Measurements from ENCODE around the gene RAB3GAP2. TPM values are rescaled to one million over a fixed set of nuclear protein-coding genes. Genes with fewer than 3 reads are reported as not detected.
"Not testable (repeated sequence)": the region's sequence is repeated elsewhere in the genome, so short reads cannot be mapped to it uniquely, and the experiment has no call there.

Gene RAB3GAP2
- total RNA-seq, 1 donor: 26.7 TPM

DNA sequence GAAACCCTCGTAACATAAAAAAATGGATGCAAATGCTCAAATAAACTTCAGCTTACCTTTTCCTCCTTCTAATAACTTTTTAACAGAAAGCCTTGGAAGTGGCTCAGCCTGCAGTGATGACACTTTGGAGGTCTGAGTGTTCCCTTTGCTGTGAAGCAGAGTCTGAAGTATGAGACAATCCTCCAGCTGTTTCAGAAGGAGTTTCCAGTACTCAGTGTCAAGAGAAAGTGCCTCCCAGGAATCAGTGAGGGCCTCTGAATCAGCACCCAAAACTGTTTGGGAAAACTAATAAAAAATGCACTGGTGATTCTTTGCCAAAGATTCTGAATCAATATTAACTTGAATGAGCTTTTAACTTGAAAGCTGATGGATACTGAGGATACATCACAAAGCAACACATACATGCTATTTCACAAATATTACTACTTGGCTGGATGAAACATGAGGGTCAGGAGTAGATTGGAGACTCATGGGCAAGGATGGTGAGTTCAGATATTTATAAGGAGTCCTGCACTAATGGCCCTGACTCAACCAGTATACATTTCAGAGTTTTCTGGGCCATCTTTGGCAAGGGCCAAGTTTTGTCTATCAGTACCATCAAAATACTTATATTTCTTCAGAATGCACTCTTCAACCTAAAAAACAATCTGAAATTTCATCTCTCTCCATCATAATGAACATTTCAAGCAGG, 101.3 kb downstream of the RAB3GAP2 start:
- no peaks in the 10 kb centered on the region for H3K4me1 ChIP-seq (ENCODE audit: insufficient read depth, low read length)
- H3K9me3 ChIP-seq (ENCODE audit: low read depth, low read length): no peaks in the 10 kb centered on the region
- no peaks in the 10 kb centered on the region for H3K27me3 ChIP-seq (ENCODE audit: insufficient read depth, low read length)
- no peak overlapping the region for H3K4me3 ChIP-seq (ENCODE audit: low read length)

DNA sequence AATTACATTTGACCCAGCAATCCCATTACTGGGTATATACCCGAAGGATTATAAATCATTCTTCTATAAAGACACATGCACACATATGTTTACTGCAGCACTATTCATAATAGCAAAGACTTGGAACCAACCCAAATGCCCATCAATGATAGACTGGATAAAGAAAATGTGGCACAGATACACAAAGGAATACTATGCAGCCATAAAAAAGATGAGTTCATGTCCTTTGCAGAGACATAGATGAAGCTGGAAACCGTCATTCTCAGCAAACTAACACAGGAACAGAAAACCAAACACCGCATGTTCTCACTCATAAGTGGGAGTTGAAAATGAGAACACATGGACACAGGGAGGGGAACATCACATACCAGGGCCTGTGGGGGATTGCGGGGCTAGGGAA, 102.4 kb downstream of the RAB3GAP2 start:
- H3K4me3 ChIP-seq (ENCODE audit: low read length); H3K27me3 ChIP-seq (ENCODE audit: insufficient read depth, low read length); H3K9me3 ChIP-seq (ENCODE audit: low read depth, low read length); H3K4me1 ChIP-seq (ENCODE audit: insufficient read depth, low read length): not testable (repeated sequence)

DNA sequence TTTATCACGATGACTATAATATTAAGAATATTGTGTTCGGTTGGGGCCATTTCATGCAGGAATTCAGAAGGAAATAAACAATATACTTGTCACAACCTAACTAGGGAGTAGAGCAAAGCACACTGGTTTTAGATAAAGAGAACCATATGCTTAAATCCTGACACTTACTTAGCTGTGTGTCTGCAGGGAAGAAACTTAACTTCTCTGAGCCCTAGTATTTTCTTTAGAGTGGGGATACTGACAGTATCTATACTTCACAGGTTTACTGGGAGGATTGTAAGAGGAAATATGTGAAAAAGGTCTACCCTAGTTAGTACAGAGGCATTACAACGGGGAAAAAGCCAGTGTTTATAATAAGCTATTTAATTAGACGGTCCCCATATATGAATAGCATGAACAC, 105.4 kb downstream of the RAB3GAP2 start:
- Histone ChIP-seq H3K4me1 (ENCODE audit: insufficient read depth, low read length) (no peaks in the 10 kb centered on the region), H3K27me3 (ENCODE audit: insufficient read depth, low read length) (no peaks in the 10 kb centered on the region), H3K9me3 (ENCODE audit: low read depth, low read length) (no peaks in the 10 kb centered on the region), H3K4me3 (ENCODE audit: low read length) (no peak overlapping the region)

DNA sequence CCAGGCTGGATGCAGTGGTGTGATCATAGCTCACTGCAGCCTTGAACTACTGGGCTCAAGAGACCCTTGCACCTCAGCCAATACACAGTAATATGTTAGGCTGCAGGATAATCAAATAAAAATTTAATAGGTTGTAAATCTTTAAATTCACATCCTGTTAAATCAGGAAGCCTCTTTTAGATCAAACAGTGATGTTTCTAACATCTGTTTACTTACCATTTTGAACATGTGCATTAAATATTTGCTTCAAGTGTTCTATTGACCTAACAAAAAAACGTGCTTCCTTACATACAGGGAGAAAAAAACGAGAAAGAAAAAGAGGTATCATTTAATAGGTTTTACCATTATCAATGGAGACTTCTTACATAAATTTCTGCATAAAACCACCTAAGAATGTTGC, 107.7 kb downstream of the RAB3GAP2 start:
- no peaks in the 10 kb centered on the region for H3K4me1 ChIP-seq (ENCODE audit: insufficient read depth, low read length)
- no peak overlapping the region for H3K4me3 ChIP-seq (ENCODE audit: low read length)
- H3K9me3 ChIP-seq (ENCODE audit: low read depth, low read length): no peaks in the 10 kb centered on the region
- no peaks in the 10 kb centered on the region for H3K27me3 ChIP-seq (ENCODE audit: insufficient read depth, low read length)

DNA sequence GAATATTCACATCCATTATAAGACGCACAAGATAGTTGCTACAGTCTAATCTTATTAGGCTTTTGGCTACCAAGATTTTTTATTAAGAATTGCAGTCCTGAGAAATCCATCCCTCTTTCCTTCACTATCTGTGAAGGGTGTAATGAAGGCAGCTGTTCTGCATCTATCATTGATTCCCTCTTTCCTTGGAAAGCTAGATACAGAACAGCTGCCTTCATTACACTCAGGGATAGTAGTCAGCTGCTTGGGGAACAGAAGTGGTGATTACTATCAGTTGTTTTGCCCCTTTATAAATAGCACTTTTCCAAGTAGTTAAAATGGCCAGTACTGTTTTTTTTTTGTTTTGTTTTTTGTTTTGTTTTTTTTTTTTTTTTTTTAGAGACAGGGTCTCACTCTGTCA, 108.1 kb downstream of the RAB3GAP2 start:
- Histone ChIP-seq H3K27me3 (ENCODE audit: insufficient read depth, low read length) (no peaks in the 10 kb centered on the region), H3K4me1 (ENCODE audit: insufficient read depth, low read length) (no peaks in the 10 kb centered on the region), H3K4me3 (ENCODE audit: low read length) (no peak overlapping the region), H3K9me3 (ENCODE audit: low read depth, low read length) (no peaks in the 10 kb centered on the region)

DNA sequence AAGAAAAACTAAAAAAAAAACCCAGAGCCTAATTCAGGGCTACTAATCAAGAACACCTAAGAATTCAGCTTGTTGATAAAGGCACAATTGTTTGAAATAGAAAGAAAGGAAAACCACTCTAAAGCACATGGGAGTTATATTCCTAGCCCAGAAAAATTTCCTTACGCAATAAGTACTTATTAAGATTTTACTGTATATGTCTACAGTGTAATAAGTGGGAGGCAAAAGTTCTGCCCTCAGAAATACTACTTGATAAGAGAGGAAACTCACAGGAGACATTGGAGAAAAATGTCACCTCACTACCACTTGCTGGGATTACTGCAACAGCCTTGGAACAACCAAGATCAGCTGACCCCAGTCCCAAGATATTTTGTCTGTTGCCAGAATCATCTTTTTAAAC, 112.2 kb downstream of the RAB3GAP2 start:
- Histone ChIP-seq H3K9me3 (ENCODE audit: low read depth, low read length) (no peaks in the 10 kb centered on the region), H3K4me1 (ENCODE audit: insufficient read depth, low read length) (peaks cover 4% of the 10 kb centered on the region), H3K4me3 (ENCODE audit: low read length) (no peak overlapping the region), H3K27me3 (ENCODE audit: insufficient read depth, low read length) (no peaks in the 10 kb centered on the region)

DNA sequence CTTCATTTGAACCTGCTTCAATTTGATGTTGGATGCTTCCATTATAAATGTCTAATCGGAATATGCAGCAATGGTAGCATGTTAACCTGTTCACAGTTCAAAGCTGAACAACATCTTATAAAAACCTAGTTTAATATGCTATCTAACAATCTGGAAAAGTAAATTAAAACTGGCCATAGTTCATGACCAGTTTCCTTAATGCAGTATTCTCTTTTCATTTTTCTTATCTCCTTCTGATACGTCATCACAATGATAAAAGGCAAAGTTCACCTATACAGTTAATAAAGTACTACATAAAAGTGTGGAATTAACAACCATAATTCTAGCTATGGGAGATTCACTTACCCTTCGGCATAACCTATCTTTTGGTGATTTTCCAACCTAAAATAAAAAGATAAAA, 113.2 kb downstream of the RAB3GAP2 start:
- H3K4me3 ChIP-seq (ENCODE audit: low read length): no peak overlapping the region
- H3K9me3 ChIP-seq (ENCODE audit: low read depth, low read length): no peaks in the 10 kb centered on the region
- H3K4me1 ChIP-seq (ENCODE audit: insufficient read depth, low read length): peaks cover 4% of the 10 kb centered on the region
- no peaks in the 10 kb centered on the region for H3K27me3 ChIP-seq (ENCODE audit: insufficient read depth, low read length)

DNA sequence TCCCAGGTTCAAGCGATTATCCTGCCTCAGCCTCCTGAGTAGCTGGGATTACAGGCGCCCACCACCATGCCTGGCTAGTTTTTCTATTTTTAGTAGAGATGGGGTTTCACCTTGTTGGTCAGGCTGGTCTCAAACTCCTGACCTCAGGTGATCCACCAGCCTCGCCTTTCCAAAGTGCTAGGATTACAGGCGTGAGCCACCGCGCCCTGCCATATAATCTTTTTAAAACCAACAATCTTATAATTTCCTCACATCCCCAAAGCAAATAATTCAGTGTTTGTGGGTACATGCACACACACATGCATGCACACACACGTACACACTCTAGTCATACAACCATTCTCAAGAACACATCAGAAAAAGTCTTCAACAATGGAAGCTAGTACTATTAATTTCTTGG, 113.7 kb downstream of the RAB3GAP2 start:
- H3K9me3 ChIP-seq (ENCODE audit: low read depth, low read length); H3K27me3 ChIP-seq (ENCODE audit: insufficient read depth, low read length); H3K4me1 ChIP-seq (ENCODE audit: insufficient read depth, low read length); H3K4me3 ChIP-seq (ENCODE audit: low read length): not testable (repeated sequence)

DNA sequence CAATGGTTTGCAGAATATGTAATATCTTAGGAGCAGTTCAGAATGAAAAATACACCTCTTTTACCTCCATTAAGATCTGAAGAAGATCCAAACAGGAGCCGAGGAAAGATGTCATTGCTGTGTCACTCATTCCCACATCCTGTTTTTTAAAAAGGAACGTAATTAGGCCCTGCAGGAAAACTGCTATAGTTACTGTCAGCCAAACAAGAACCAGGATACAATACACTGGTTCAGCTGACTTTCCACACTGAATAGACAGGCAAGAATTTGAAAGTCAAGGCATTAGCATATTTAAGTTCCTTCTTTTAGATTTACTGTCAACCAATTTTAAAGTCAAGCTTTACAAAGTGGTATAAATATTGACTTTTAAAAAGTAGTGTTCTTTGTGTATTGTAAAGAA, 114.5 kb downstream of the RAB3GAP2 start:
- Histone ChIP-seq H3K4me3 (ENCODE audit: low read length) (no peak overlapping the region), H3K4me1 (ENCODE audit: insufficient read depth, low read length) (peaks cover 4% of the 10 kb centered on the region), H3K27me3 (ENCODE audit: insufficient read depth, low read length) (no peaks in the 10 kb centered on the region), H3K9me3 (ENCODE audit: low read depth, low read length) (no peaks in the 10 kb centered on the region)

DNA sequence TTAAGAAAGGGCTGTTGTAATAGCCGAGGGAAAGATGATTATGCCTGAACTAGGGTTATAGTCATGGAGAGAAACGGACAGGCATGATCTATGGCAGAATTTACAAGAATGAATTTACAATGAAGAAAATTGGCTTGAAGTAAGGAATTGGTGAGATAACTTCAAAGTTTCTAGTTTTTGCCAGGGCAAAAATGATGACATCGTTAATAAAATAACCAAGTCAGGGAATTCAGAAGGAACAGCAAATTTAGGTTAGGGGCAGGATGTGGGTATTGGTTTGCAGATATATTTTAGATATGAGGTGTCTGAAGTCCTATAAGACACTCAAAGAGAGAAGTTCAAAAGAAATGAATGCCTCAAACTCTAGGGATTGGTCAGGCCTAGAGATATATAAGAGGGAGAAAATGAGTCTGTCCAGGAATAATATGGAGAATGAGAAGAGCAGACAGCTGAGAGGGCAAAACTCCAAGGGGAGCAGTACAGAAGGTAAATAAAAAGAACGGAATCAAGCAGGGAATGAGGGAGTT, 115.6 kb downstream of the RAB3GAP2 start:
- no peak overlapping the region for H3K4me3 ChIP-seq (ENCODE audit: low read length)
- H3K9me3 ChIP-seq (ENCODE audit: low read depth, low read length): no peaks in the 10 kb centered on the region
- no peaks in the 10 kb centered on the region for H3K27me3 ChIP-seq (ENCODE audit: insufficient read depth, low read length)
- H3K4me1 ChIP-seq (ENCODE audit: insufficient read depth, low read length): peaks cover 4% of the 10 kb centered on the region

DNA sequence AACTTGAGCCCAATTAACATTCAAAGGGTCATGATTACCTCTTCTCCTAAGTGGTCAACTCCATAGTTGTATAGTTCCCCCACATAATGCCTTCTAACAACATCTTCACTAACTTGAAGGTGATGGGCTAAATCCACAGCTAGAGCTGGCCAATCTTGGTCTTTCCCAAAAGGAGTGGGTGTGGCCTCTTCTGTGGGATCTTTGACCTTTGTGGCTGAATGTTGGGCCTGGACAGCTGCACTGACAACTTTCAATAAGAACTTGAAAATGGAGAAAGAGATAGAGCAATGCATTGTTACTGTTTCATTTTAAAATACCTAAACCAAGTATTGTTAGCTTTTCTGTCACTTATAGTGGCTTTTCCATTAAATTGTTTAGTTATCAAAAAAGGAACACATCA, 119.1 kb downstream of the RAB3GAP2 start:
- no peak overlapping the region for H3K4me3 ChIP-seq (ENCODE audit: low read length)
- H3K4me1 ChIP-seq (ENCODE audit: insufficient read depth, low read length): peaks cover 4% of the 10 kb centered on the region
- H3K9me3 ChIP-seq (ENCODE audit: low read depth, low read length): no peaks in the 10 kb centered on the region
- H3K27me3 ChIP-seq (ENCODE audit: insufficient read depth, low read length): no peaks in the 10 kb centered on the region

DNA sequence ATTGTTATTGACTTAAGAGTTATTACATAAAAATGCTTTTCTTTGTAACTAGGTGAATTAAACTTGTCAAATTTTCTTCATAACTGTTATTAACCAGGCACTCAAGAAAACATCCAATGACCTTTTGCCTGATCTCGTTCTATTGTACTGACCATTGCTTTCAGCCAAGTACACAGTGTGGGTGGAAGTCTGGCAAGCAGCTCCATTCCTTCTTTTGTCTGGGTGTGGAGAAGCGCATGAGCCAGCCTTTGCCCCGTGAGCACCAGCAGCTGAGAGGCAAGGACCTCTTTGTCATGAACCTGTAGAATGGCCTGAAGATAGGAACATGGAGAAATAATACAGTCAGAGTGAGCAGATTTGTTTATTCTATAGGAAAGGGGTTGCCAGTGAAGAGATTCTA, 120.8 kb downstream of the RAB3GAP2 start:
- no peaks in the 10 kb centered on the region for H3K4me1 ChIP-seq (ENCODE audit: insufficient read depth, low read length)
- no peaks in the 10 kb centered on the region for H3K27me3 ChIP-seq (ENCODE audit: insufficient read depth, low read length)
- H3K4me3 ChIP-seq (ENCODE audit: low read length): no peak overlapping the region
- no peaks in the 10 kb centered on the region for H3K9me3 ChIP-seq (ENCODE audit: low read depth, low read length)

DNA sequence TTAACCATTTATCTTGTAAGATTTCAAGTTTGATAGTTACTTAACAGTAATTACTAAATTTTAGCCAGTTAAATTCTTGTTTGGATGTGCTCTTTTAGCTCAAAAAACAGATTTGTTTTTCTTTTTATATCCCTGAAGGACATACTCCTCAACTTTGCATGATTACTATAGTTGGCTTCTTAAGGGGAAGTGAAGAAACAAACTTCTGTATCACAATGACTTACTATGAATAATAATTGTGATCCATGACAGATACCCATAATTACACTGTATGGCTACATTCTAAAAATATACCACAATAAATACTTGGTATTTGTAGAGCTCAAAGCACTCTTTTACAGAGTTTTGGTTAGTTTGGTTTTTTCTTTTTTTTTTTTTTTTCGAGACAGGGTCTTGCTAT, 122.5 kb downstream of the RAB3GAP2 start:
- Histone ChIP-seq H3K9me3 (ENCODE audit: low read depth, low read length) (no peaks in the 10 kb centered on the region), H3K27me3 (ENCODE audit: insufficient read depth, low read length) (no peaks in the 10 kb centered on the region), H3K4me1 (ENCODE audit: insufficient read depth, low read length) (no peaks in the 10 kb centered on the region), H3K4me3 (ENCODE audit: low read length) (no peak overlapping the region)

DNA sequence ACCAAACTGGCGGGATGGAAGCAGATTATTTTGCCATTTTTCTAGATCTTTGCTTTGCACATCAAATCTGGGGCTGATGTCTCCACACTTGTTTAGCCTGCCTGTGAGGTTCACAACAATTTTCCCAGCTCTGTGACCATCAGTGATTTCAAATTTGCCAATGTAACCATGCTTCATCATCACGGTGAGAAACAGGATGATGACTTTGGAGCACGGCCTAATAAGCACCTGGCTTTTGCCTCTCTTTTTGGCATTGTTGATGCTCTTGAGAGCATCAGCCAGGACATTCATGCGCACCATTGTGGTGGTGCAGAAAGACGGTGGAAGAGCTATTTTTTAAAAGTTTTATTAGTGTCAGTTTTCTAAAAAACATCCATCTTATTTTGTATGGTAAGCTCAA, 128.2 kb downstream of the RAB3GAP2 start:
- no peaks in the 10 kb centered on the region for H3K9me3 ChIP-seq (ENCODE audit: low read depth, low read length)
- H3K4me3 ChIP-seq (ENCODE audit: low read length): no peak overlapping the region
- no peaks in the 10 kb centered on the region for H3K4me1 ChIP-seq (ENCODE audit: insufficient read depth, low read length)
- no peaks in the 10 kb centered on the region for H3K27me3 ChIP-seq (ENCODE audit: insufficient read depth, low read length)

DNA sequence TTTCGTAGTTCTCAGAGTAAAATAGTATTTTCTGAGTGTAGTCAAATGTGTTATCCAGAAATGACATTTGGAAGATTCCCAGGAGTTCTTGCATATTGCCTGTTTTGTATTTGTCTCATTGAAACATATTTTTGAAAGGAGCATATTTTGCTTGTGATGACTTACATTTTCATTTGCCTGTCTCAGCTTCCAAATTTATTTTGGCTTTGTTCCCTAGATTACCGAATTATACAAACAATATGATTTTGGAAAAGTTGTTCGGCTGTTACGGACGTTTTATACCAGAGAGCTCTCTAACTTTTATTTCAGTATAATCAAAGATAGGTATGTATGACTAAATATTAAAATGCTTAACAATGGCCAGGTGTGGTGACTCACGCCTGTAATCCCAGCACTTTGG, 132.3 kb downstream of the RAB3GAP2 start:
- Histone ChIP-seq H3K27me3 (ENCODE audit: insufficient read depth, low read length) (no peaks in the 10 kb centered on the region), H3K4me1 (ENCODE audit: insufficient read depth, low read length) (no peaks in the 10 kb centered on the region), H3K4me3 (ENCODE audit: low read length) (no peak overlapping the region), H3K9me3 (ENCODE audit: low read depth, low read length) (no peaks in the 10 kb centered on the region)

DNA sequence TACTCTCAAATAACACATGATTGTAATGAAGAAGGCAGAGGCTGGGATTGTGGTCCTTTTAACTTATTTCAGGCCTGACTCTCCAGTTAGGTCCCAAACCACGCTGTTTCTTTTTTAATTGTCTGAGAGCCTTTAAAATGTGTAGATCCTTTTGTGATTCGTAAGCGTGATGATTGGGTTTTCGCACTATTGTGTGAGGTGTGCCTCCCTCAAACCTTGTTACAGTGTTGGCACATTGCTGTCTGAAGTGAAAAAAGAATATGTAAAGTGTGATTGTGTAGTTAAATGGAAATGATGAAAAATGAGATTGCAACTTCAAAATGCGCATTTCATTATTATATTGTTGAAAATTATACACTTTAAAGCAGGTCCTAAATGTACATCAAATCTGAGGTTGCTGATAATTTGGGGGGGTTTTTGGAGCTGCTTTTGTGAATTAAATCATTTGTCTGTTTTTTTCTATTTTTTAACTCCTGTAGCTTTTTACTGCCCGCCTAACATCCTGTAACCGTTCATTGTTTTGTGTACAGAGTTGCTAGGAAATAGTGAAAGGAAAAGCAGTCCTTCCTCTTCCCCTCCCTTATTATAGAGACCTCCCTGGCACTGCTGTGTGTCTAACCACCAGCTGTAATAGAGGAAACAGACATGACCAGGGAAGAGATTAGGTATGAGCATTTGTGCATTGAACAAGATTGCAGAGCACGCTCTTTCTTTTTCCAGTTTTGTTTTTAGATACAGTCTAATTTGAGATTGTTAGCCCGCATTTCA, 135.1 kb downstream of the RAB3GAP2 start:
- no peaks in the 10 kb centered on the region for H3K9me3 ChIP-seq (ENCODE audit: low read depth, low read length)
- no peak overlapping the region for H3K4me3 ChIP-seq (ENCODE audit: low read length)
- no peaks in the 10 kb centered on the region for H3K4me1 ChIP-seq (ENCODE audit: insufficient read depth, low read length)
- H3K27me3 ChIP-seq (ENCODE audit: insufficient read depth, low read length): no peaks in the 10 kb centered on the region

Measured in mononuclear cell (primary cell).